ENCODE data around the gene AP4M1. TPM values are rescaled to one million over a fixed set of nuclear protein-coding genes. Genes with fewer than 3 reads are reported as not detected.

AP4M1 gene
- total RNA-seq, 2 donors from 2014 or later, result 11.6 to 15.5 TPM

- DNase-seq (ENCODE audit: low spot score), result peak; percentile 100
- intact Hi-C loops (cut with DNase I), result loop anchor here in 1 of 2 donors (2.0 kb wide), 1 partner anchor 31 kb away; no protein-coding TSS in a partner anchor
Observed at GRCh38 chr7:100081535-100082102, 19.8 kb upstream of the AP4M1 start, which contains the start of gene ZNF3. ZNF3 (minus strand) TSS chr7:100081723; CDS start chr7:100077357, 4,366 bp downstream.

GRCh38 chr7:100082978-100083377 is 18.5 kb upstream of the AP4M1 start:
- intact Hi-C loops (cut with DNase I), result no loop called here
- no peak for DNase-seq (ENCODE audit: low spot score)

- DNase-seq (ENCODE audit: low spot score), result no peak
- intact Hi-C loops (cut with DNase I), result no loop called here
Observed at GRCh38 chr7:100085515-100085914, 15.9 kb upstream of the AP4M1 start.

GRCh38 chr7:100087055-100087750 is 14.2 kb upstream of the AP4M1 start:
- no peak for DNase-seq (ENCODE audit: low spot score)
- intact Hi-C loops (cut with DNase I), result no loop called here

GRCh38 chr7:100088095-100088620 is 13.3 kb upstream of the AP4M1 start:
- intact Hi-C loops (cut with DNase I), result no loop called here
- DNase-seq (ENCODE audit: low spot score), result no peak

- intact Hi-C loops (cut with DNase I), result no loop called here
- DNase-seq (ENCODE audit: low spot score), result peak; percentile 95
Observed at GRCh38 chr7:100088621-100089457, 12.6 kb upstream of the AP4M1 start, which contains the start of gene COPS6. COPS6 (plus strand) TSS chr7:100088969; CDS start chr7:100088991, 22 bp downstream.

GRCh38 chr7:100089458-100090196 is 11.8 kb upstream of the AP4M1 start:
- intact Hi-C loops (cut with DNase I), result no loop called here
- DNase-seq (ENCODE audit: low spot score), result no peak

GRCh38 chr7:100090527-100091410 is 10.7 kb upstream of the AP4M1 start:
- intact Hi-C loops (cut with DNase I), result no loop called here
- DNase-seq (ENCODE audit: low spot score), result no peak

- intact Hi-C loops (cut with DNase I), result no loop called here
Observed at GRCh38 chr7:100091411-100092181, 9.8 kb upstream of the AP4M1 start.

GRCh38 chr7:100093054-100093453 is 8.4 kb upstream of the AP4M1 start:
- intact Hi-C loops (cut with DNase I), result no loop called here
- no peak for DNase-seq (ENCODE audit: low spot score)

More at GRCh38 chr7:100091411-100092181, 9.8 kb upstream of the AP4M1 start:
- no peak for DNase-seq (ENCODE audit: low spot score)

- no peak for DNase-seq (ENCODE audit: low spot score)
- intact Hi-C loops (cut with DNase I), result no loop called here
Observed at GRCh38 chr7:100093498-100093897, 7.9 kb upstream of the AP4M1 start.

GRCh38 chr7:100093925-100094486 is 7.4 kb upstream of the AP4M1 start:
- no peak for DNase-seq (ENCODE audit: low spot score)
- intact Hi-C loops (cut with DNase I), result no loop called here

GRCh38 chr7:100095289-100095688 is 6.2 kb upstream of the AP4M1 start:
- intact Hi-C loops (cut with DNase I), result no loop called here
- no peak for DNase-seq (ENCODE audit: low spot score)

- intact Hi-C loops (cut with DNase I), result no loop called here
Observed at GRCh38 chr7:100095704-100096103, 5.7 kb upstream of the AP4M1 start.

GRCh38 chr7:100098913-100099312 is 2.5 kb upstream of the AP4M1 start:
- DNase-seq (ENCODE audit: low spot score), result no peak
- intact Hi-C loops (cut with DNase I), result no loop called here

More at GRCh38 chr7:100095704-100096103, 5.7 kb upstream of the AP4M1 start:
- DNase-seq (ENCODE audit: low spot score), result no peak

GRCh38 chr7:100099452-100099851 is 2.0 kb upstream of the AP4M1 start:
- intact Hi-C loops (cut with DNase I), result no loop called here
- no peak for DNase-seq (ENCODE audit: low spot score)

- intact Hi-C loops (cut with DNase I), result no loop called here
- peak; percentile 98 for DNase-seq (ENCODE audit: low spot score)
Observed at GRCh38 chr7:100100420-100101015, 925 bp upstream of the AP4M1 start.

Data from posterior vena cava (tissue), 2 donors.